Breast epithelium (tissue), 3 donors: ENCODE results near the gene UGT1A3.

Source experiments
- CTCF ChIP-seq, 3 donors: fragments of 450-650 bp; IDR thresholded peaks; one replicate each; pipeline ENCODE4 v1.5.1; 2016 to 2017; ENCODE audit warnings: antibody characterized with exemption in 3 of 3, mild to moderate bottlenecking in 3 of 3, moderate library complexity in 3 of 3
- POLR2A ChIP-seq: fragments of 450-650 bp; IDR thresholded peaks from one replicate; pipeline ENCODE4 v1.6.1; 2016; ENCODE audit warnings: antibody characterized with exemption, mild to moderate bottlenecking, moderate library complexity
- POLR2AphosphoS5 ChIP-seq, 3 donors: sonication (generic); formaldehyde crosslinking; IDR thresholded peaks; one replicate each; pipeline ENCODE4 v1.6.1; 2017; ENCODE audit warnings: antibody characterized with exemption in 3 of 3

GRCh38 chr2:233689031-233689430, 39.8 kb upstream of the UGT1A3 start:
- no peak for TF ChIP-seq CTCF (IDR thresholded peaks at IDR 0.05)
- TF ChIP-seq POLR2A = no peak
- TF ChIP-seq POLR2AphosphoS5 (IDR thresholded peaks at IDR 0.05) = no peak
